NOMO-1 treated with dmso at 0.1 percent for 144 hours (cell line): Measurements from ENCODE around the gene SPO11.
A peak's percentile ranks its signal among the peaks of the same experiment; 100 is the strongest.
"Not testable (repeated sequence)": the region's sequence is repeated elsewhere in the genome, so short reads cannot be mapped to it uniquely, and the experiment has no call there.

ENCODE experiments used
- DNase-seq: peaks from one replicate; lab custom pipeline; 2025; ENCODE audit not compliant: unreplicated experiment; lab: John Stamatoyannopoulos, UW

SPO11 gene

GRCh38 chr20:57335392-57335791 is 5.8 kb downstream of the SPO11 start:
- DNase-seq = no peak

- DNase-seq = no peak
Measured at GRCh38 chr20:57341663-57342062, 12.1 kb downstream of the SPO11 start.

GRCh38 chr20:57342829-57343228 is 13.2 kb downstream of the SPO11 start:
- no peak for DNase-seq

- peak; percentile 3 for DNase-seq
Measured at GRCh38 chr20:57346477-57346876, 16.9 kb downstream of the SPO11 start.

GRCh38 chr20:57347393-57347792 is 17.8 kb downstream of the SPO11 start:
- DNase-seq = no peak

- DNase-seq = not testable (repeated sequence)
Measured at GRCh38 chr20:57348200-57348921, 18.8 kb downstream of the SPO11 start.

GRCh38 chr20:57348922-57349574 is 19.4 kb downstream of the SPO11 start:
- DNase-seq = not testable (repeated sequence)

GRCh38 chr20:57350081-57350710 is 20.6 kb downstream of the SPO11 start:
- no peak for DNase-seq

- DNase-seq = not testable (repeated sequence)
Measured at GRCh38 chr20:57350726-57351041, 21.1 kb downstream of the SPO11 start.

- DNase-seq = peak; percentile 84
Measured at GRCh38 chr20:57351042-57351783, 21.6 kb downstream of the SPO11 start, which contains the start of gene RAE1. Gene RAE1, plus strand, starts transcription at chr20:57351255. Its CDS starts 2,784 bp downstream, at chr20:57354039.

GRCh38 chr20:57352305-57352704 is 22.7 kb downstream of the SPO11 start:
- no peak for DNase-seq

- no peak for DNase-seq
Measured at GRCh38 chr20:57353351-57353750, 23.7 kb downstream of the SPO11 start.

GRCh38 chr20:57361517-57361916 is 31.9 kb downstream of the SPO11 start:
- no peak for DNase-seq

- no peak for DNase-seq
Measured at GRCh38 chr20:57364451-57364850, 34.8 kb downstream of the SPO11 start.

- DNase-seq = no peak
Measured at GRCh38 chr20:57369596-57369995, 40.0 kb downstream of the SPO11 start.

GRCh38 chr20:57370316-57370715 is 40.7 kb downstream of the SPO11 start:
- DNase-seq = no peak

- DNase-seq = no peak
Measured at GRCh38 chr20:57371363-57371762, 41.8 kb downstream of the SPO11 start.

GRCh38 chr20:57372157-57372556 is 42.6 kb downstream of the SPO11 start:
- DNase-seq = no peak

- no peak for DNase-seq
Measured at GRCh38 chr20:57372581-57373350, 43.2 kb downstream of the SPO11 start.

GRCh38 chr20:57374343-57374930 is 44.8 kb downstream of the SPO11 start:
- no peak for DNase-seq
